Measurements from ENCODE around the gene RC3H2.
A peak's percentile ranks its signal among the peaks of the same experiment; 100 is the strongest.

Gene RC3H2

GRCh38 chr9:122944960-122945888 lies 40.1 kb upstream of the RC3H2 start:
- Histone ChIP-seq H3K27ac (no peak overlapping the region), H3K4me2 (peak overlapping the region in 2 of 11 experiments; percentile 9 to 26; a peak in 2 of 22 replicates)

GRCh38 chr9:122941582-122942234 lies 36.5 kb upstream of the RC3H2 start:
- peak overlapping the region; percentile 88 to 99 (median 93) for H3K9ac ChIP-seq
- H4K20me1 ChIP-seq: peaks cover 11 to 56% (median 49%) of the 10 kb centered on the region in 11 experiments; a peak in 17 of 22 replicates
- peak overlapping the region; percentile 82 to 95 (median 92) for H3K27ac ChIP-seq
- H3K27me3 ChIP-seq: no peaks in the 10 kb centered on the region
- H3K4me3 ChIP-seq: peak overlapping the region; percentile 71 to 90 (median 82)
- H3K36me3 ChIP-seq: peaks cover 21 to 44% (median 30%) of the 10 kb centered on the region in 11 experiments
- TF ChIP-seq Cebpa-rat (IDR thresholded peaks at IDR 0.05): no peak
- peaks cover 24 to 68% (median 28%) of the 10 kb centered on the region in 10 experiments for H3K4me1 ChIP-seq
- H3K9me3 ChIP-seq (replicated peaks in 1 of 11): no peaks in the 10 kb centered on the region
- peak overlapping the region; percentile 78 to 94 (median 89) for H3K4me2 ChIP-seq

More at GRCh38 chr9:122944960-122945888, 40.1 kb upstream of the RC3H2 start:
- Histone ChIP-seq H3K9me3 (replicated peaks in 1 of 11) (no peaks in the 10 kb centered on the region), H3K4me3 (no peak overlapping the region), H3K27me3 (no peaks in the 10 kb centered on the region), H3K4me1 (peaks cover 13 to 65% (median 21%) of the 10 kb centered on the region in 10 experiments), H3K36me3 (peaks cover 11 to 33% (median 17%) of the 10 kb centered on the region in 11 experiments; a peak in 20 of 22 replicates), H3K9ac (no peak overlapping the region), H4K20me1 (peaks cover 11 to 92% (median 79%) of the 10 kb centered on the region in 11 experiments; a peak in 17 of 22 replicates)
- TF ChIP-seq Cebpa-rat (IDR thresholded peaks at IDR 0.05): no peak

- H4K20me1 ChIP-seq: peaks cover 11 to 49% (median 42%) of the 10 kb centered on the region in 11 experiments; a peak in 17 of 22 replicates
- peak within 1 kb of the TSS; percentile 82 to 94 (median 89) for H3K4me2 ChIP-seq
- no peaks in the 10 kb centered on the region for H3K27me3 ChIP-seq
- peaks cover 24 to 63% (median 28%) of the 10 kb centered on the region in 10 experiments for H3K4me1 ChIP-seq
- no peaks in the 10 kb centered on the region for H3K9me3 ChIP-seq (replicated peaks in 1 of 11)
- peaks cover 28 to 49% (median 37%) of the 10 kb centered on the region in 11 experiments for H3K36me3 ChIP-seq
- peak within 1 kb of the TSS; percentile 88 to 99 (median 93) for H3K9ac ChIP-seq
- TF ChIP-seq Cebpa-rat (IDR thresholded peaks at IDR 0.05): no peak
- peak within 1 kb of the TSS; percentile 71 to 90 (median 82) for H3K4me3 ChIP-seq
- peak within 1 kb of the TSS; percentile 82 to 95 (median 92) for H3K27ac ChIP-seq
These were observed 35.8 kb upstream of the RC3H2 start, which contains the start of gene RABGAP1 for GRCh38 chr9:122940749-122941581. TSS of gene RABGAP1 (plus strand) at chr9:122941020. CDS start at chr9:122957060, 16,040 bp downstream.

GRCh38 chr9:122940454-122940748 lies 35.2 kb upstream of the RC3H2 start:
- no peak for TF ChIP-seq Cebpa-rat (IDR thresholded peaks at IDR 0.05)
- peak overlapping the region; percentile 62 to 90 (median 76) for H3K4me2 ChIP-seq
- peaks cover 31 to 54% (median 39%) of the 10 kb centered on the region in 11 experiments for H3K36me3 ChIP-seq
- H4K20me1 ChIP-seq: peaks cover 11 to 43% (median 39%) of the 10 kb centered on the region in 11 experiments; a peak in 17 of 22 replicates
- H3K4me3 ChIP-seq: peak overlapping the region; percentile 27 to 75 (median 46); a peak in 15 of 20 replicates
- no peaks in the 10 kb centered on the region for H3K9me3 ChIP-seq (replicated peaks in 1 of 11)
- H3K27me3 ChIP-seq: no peaks in the 10 kb centered on the region
- peak overlapping the region; percentile 22 to 67 (median 45); a peak in 16 of 22 replicates for H3K9ac ChIP-seq
- H3K27ac ChIP-seq: peak overlapping the region in 10 of 11 experiments; percentile 3 to 63 (median 36); a peak in 15 of 22 replicates
- peaks cover 24 to 57% (median 28%) of the 10 kb centered on the region in 10 experiments for H3K4me1 ChIP-seq

- H4K20me1 ChIP-seq: peaks cover 11 to 35% (median 31%) of the 10 kb centered on the region in 11 experiments; a peak in 16 of 22 replicates
- peaks cover 30 to 54% (median 38%) of the 10 kb centered on the region in 11 experiments for H3K36me3 ChIP-seq
- no peaks in the 10 kb centered on the region for H3K9me3 ChIP-seq (replicated peaks in 1 of 11)
- peaks cover 24 to 50% (median 28%) of the 10 kb centered on the region in 10 experiments for H3K4me1 ChIP-seq
- no peak overlapping the region for H3K4me3 ChIP-seq
- peak overlapping the region in 4 of 11 experiments; percentile 36 to 67 (median 55); a peak in 4 of 22 replicates for H3K9ac ChIP-seq
- H3K4me2 ChIP-seq: peak overlapping the region in 10 of 11 experiments; percentile 37 to 88 (median 74); a peak in 17 of 22 replicates
- H3K27ac ChIP-seq: peak overlapping the region in 4 of 11 experiments; percentile 30 to 60 (median 43); a peak in 5 of 22 replicates
- TF ChIP-seq Cebpa-rat (IDR thresholded peaks at IDR 0.05): no peak
- H3K27me3 ChIP-seq: no peaks in the 10 kb centered on the region
These were observed 34.4 kb upstream of the RC3H2 start for GRCh38 chr9:122939601-122940000.

GRCh38 chr9:122936883-122937282 lies 31.7 kb upstream of the RC3H2 start:
- no peak overlapping the region for H3K9ac ChIP-seq
- H3K4me3 ChIP-seq: no peak overlapping the region
- peaks cover 0 to 12% (median 5%) of the 10 kb centered on the region in 11 experiments; a peak in 11 of 22 replicates for H4K20me1 ChIP-seq
- no peaks in the 10 kb centered on the region for H3K9me3 ChIP-seq (replicated peaks in 1 of 11)
- H3K27me3 ChIP-seq: no peaks in the 10 kb centered on the region
- no peak overlapping the region for H3K4me2 ChIP-seq
- peaks cover 22 to 49% (median 32%) of the 10 kb centered on the region in 11 experiments for H3K36me3 ChIP-seq
- peaks cover 27 to 41% (median 32%) of the 10 kb centered on the region in 10 experiments for H3K4me1 ChIP-seq
- no peak for TF ChIP-seq Cebpa-rat (IDR thresholded peaks at IDR 0.05)
- H3K27ac ChIP-seq: no peak overlapping the region

GRCh38 chr9:122936464-122936863 lies 31.3 kb upstream of the RC3H2 start:
- TF ChIP-seq Cebpa-rat (IDR thresholded peaks at IDR 0.05): no peak
- Histone ChIP-seq H3K4me3 (no peak overlapping the region), H3K9ac (no peak overlapping the region), H3K36me3 (peaks cover 22 to 49% (median 32%) of the 10 kb centered on the region in 11 experiments), H3K4me1 (peaks cover 24 to 39% (median 28%) of the 10 kb centered on the region in 10 experiments), H3K4me2 (no peak overlapping the region), H3K27ac (no peak overlapping the region), H3K9me3 (replicated peaks in 1 of 11) (no peaks in the 10 kb centered on the region), H3K27me3 (no peaks in the 10 kb centered on the region), H4K20me1 (peaks cover 0 to 8% (median 1%) of the 10 kb centered on the region in 11 experiments; a peak in 9 of 22 replicates)

Measured in BLaER1 treated with 17β-estradiol and CSF1 and Interleukin-3, amounts not matched to agents 10 nM and 100 nM (cell line).